CD8-positive, alpha-beta memory T cell (primary cell): ENCODE measurements around the gene ARID4A. TPM values are rescaled to one million over a fixed set of nuclear protein-coding genes. Genes with fewer than 3 reads are reported as not detected.

Source experiments
- CTCF ChIA-PET: fragments of 350-600 bp; sonication (Branson Sonifier 250); formaldehyde crosslinking; loops from one replicate; lab custom pipeline; 2021; ENCODE audit warnings: antibody characterized with exemption; lab: Charles Lee
- POLR2A ChIA-PET: fragments of 350-600 bp; sonication (Branson Sonifier 250); formaldehyde crosslinking; loops from one replicate; lab custom pipeline; 2021; ENCODE audit warnings: antibody characterized with exemption; lab: Charles Lee
- DNase-seq, 5 donors: peaks; one replicate each; pipeline versions ENCODE4 v3.0.0 to v3.0.0-alpha.2; 2020 to 2022; ENCODE audit warnings: mixed read lengths in 1 of 5
- H3K27ac ChIP-seq: one replicate; pipeline ENCODE4 v1.7.0; 2013; ENCODE audit warnings: low read depth, mild to moderate bottlenecking, low read length, moderate library complexity
- H3K27me3 ChIP-seq: 2 replicates; pipeline ENCODE4 v1.7.0; 2013; ENCODE audit warnings: low read length, mild to moderate bottlenecking; ENCODE audit not compliant: insufficient read depth, poor library complexity, severe bottlenecking
- H3K36me3 ChIP-seq: 2 replicates; pipeline ENCODE4 v1.7.0; 2013; ENCODE audit warnings: mild to moderate bottlenecking, low read length, moderate library complexity; ENCODE audit not compliant: insufficient read depth
- H3K4me1 ChIP-seq: 2 replicates; pipeline ENCODE4 v1.7.0; 2013; ENCODE audit warnings: mild to moderate bottlenecking, low read length, moderate library complexity; ENCODE audit not compliant: insufficient read depth
- H3K4me3 ChIP-seq: 2 replicates; pipeline ENCODE4 v1.7.0; 2013; ENCODE audit warnings: mild to moderate bottlenecking, low read length
- H3K9me3 ChIP-seq: 2 replicates; pipeline ENCODE4 v1.7.0; 2013; ENCODE audit warnings: mild to moderate bottlenecking, low read length
- H3K27ac Mint-ChIP-seq, 8 donors: one replicate each; pipeline ENCODE4 v1.8.0; 2020 to 2021; ENCODE audit warnings: mixed read lengths in 8 of 8, mild to moderate bottlenecking in 6 of 8, inconsistent platforms in 3 of 8, moderate library complexity in 3 of 8
- H3K27me3 Mint-ChIP-seq, 2 donors: one replicate each; pipeline ENCODE4 v1.8.0; 2020 to 2021; ENCODE audit warnings: mixed read lengths in 2 of 2, mild to moderate bottlenecking in 1 of 2, moderate library complexity in 1 of 2
- H3K36me3 Mint-ChIP-seq, 3 donors: one replicate each; pipeline ENCODE4 v1.8.0; 2020 to 2021; ENCODE audit warnings: mixed read lengths in 3 of 3, inconsistent platforms in 1 of 3, mild to moderate bottlenecking in 1 of 3
- H3K4me1 Mint-ChIP-seq, 3 donors: one replicate each; pipeline ENCODE4 v1.8.0; 2020 to 2021; ENCODE audit warnings: mixed read lengths in 3 of 3, inconsistent platforms in 1 of 3, mild to moderate bottlenecking in 1 of 3
- H3K4me3 Mint-ChIP-seq, 7 donors: one replicate each; pipeline ENCODE4 v1.8.0; 2020 to 2021; ENCODE audit warnings: mixed read lengths in 7 of 7, mild to moderate bottlenecking in 6 of 7, moderate library complexity in 4 of 7, inconsistent platforms in 2 of 7
- H3K9me3 Mint-ChIP-seq, 5 donors: one replicate each; pipeline ENCODE4 v1.8.0; 2020 to 2022; ENCODE audit warnings: mixed read lengths in 5 of 5, mild to moderate bottlenecking in 3 of 5, moderate library complexity in 2 of 5, inconsistent platforms in 1 of 5
- polyA plus RNA-seq: library from polyadenylated mRNA; unstranded; fragments of 300-500 nt; fragmentation: Illumina TruSeq; gene quantifications from one replicate; pipeline ENCODE4 v1.2.3, GENCODE V29; 2021
- total RNA-seq, 2 experiments: library from RNA; stranded (reverse); gene quantifications; one replicate each; pipeline ENCODE4 v1.2.3, GENCODE V29; 2021

The ARID4A gene
- total and polyA plus RNA-seq, 3 experiments from 2014 or later: 19.6 to 38.3 (median 20.4) TPM

- ChIA-PET CTCF (interaction anchor here (0.7 kb wide), 1 partner anchor 85 kb away, joined by 4 read pairs; no protein-coding TSS in a partner anchor), POLR2A (interaction anchor here (0.6 to 2.1 kb wide), 2 partner anchors 9 to 25 kb away, joined by 3 to 5 read pairs; partner anchors contain the start of gene ARID4A)
- no peaks in the 10 kb centered on the region for H3K27me3 Mint-ChIP-seq
- peaks cover 0 to 79% (median 16%) of the 10 kb centered on the region in 3 donors for H3K36me3 Mint-ChIP-seq
- Histone ChIP-seq H3K27me3 (no peaks in the 10 kb centered on the region), H3K36me3 (peaks cover 24% of the 10 kb centered on the region), H3K4me1 (peaks cover 29% of the 10 kb centered on the region), H3K4me3 (no peak overlapping the region), H3K27ac (no peak overlapping the region), H3K9me3 (no peaks in the 10 kb centered on the region)
- DNase-seq: no peak
- no peaks in the 10 kb centered on the region for H3K9me3 Mint-ChIP-seq
- H3K4me3 Mint-ChIP-seq: no peak overlapping the region
- H3K27ac Mint-ChIP-seq: peak overlapping the region in 5 of 8 donors; percentile 23 to 50 (median 36)
- H3K4me1 Mint-ChIP-seq: peaks cover 32 to 65% (median 46%) of the 10 kb centered on the region in 3 donors
Observed at GRCh38 chr14:58272588-58273372, 25.6 kb upstream of the ARID4A start.

- Histone ChIP-seq H3K9me3 (no peaks in the 10 kb centered on the region), H3K36me3 (peaks cover 27% of the 10 kb centered on the region), H3K27me3 (no peaks in the 10 kb centered on the region), H3K4me3 (no peak overlapping the region), H3K27ac (no peak overlapping the region), H3K4me1 (peaks cover 29% of the 10 kb centered on the region)
- DNase-seq: no peak
- Mint-ChIP-seq H3K4me3 (peak overlapping the region in 6 of 7 donors; percentile 0 to 52 (median 10)), H3K36me3 (peaks cover 0 to 78% (median 18%) of the 10 kb centered on the region in 3 donors), H3K4me1 (peaks cover 38 to 69% (median 44%) of the 10 kb centered on the region in 3 donors), H3K27me3 (no peaks in the 10 kb centered on the region), H3K9me3 (no peaks in the 10 kb centered on the region), H3K27ac (peak overlapping the region in 7 of 8 donors; percentile 57 to 94 (median 83))
- ChIA-PET POLR2A (interaction anchor here (0.7 to 3.2 kb wide), 3 partner anchors 17 to 57 kb away, joined by 3 to 14 read pairs (median 9); partner anchors contain the start of gene ARID4A), CTCF (interaction anchor here (1.6 to 2.2 kb wide), 2 partner anchors 25 to 88 kb away, joined by 4 to 6 read pairs; no protein-coding TSS in a partner anchor)
Observed at GRCh38 chr14:58274881-58275280, 23.5 kb upstream of the ARID4A start.

GRCh38 chr14:58275527-58276190 lies 22.7 kb upstream of the ARID4A start:
- peak overlapping the region in 6 of 7 donors; percentile 25 to 60 (median 37) for H3K4me3 Mint-ChIP-seq

GRCh38 chr14:58276208-58276607 lies 22.1 kb upstream of the ARID4A start:
- no peaks in the 10 kb centered on the region for H3K27me3 ChIP-seq
- H3K36me3 ChIP-seq: peaks cover 27% of the 10 kb centered on the region
- Mint-ChIP-seq H3K4me1 (peaks cover 47 to 71% (median 53%) of the 10 kb centered on the region in 3 donors), H3K36me3 (peaks cover 0 to 78% (median 20%) of the 10 kb centered on the region in 3 donors), H3K9me3 (no peaks in the 10 kb centered on the region), H3K4me3 (no peak overlapping the region), H3K27me3 (no peaks in the 10 kb centered on the region), H3K27ac (peak overlapping the region in 4 of 8 donors; percentile 35 to 86 (median 70))
- H3K4me3 ChIP-seq: no peak overlapping the region
- no peaks in the 10 kb centered on the region for H3K9me3 ChIP-seq
- ChIA-PET POLR2A (interaction anchor here (3.2 kb wide), 1 partner anchor 22 kb away, joined by 14 read pairs; the partner anchor contains the start of gene ARID4A), CTCF (interaction anchor here (1.6 kb wide), 1 partner anchor 86 kb away, joined by 4 read pairs; no protein-coding TSS in a partner anchor)
- H3K4me1 ChIP-seq: peaks cover 38% of the 10 kb centered on the region
- no peak for DNase-seq
- no peak overlapping the region for H3K27ac ChIP-seq

More at GRCh38 chr14:58275527-58276190, 22.7 kb upstream of the ARID4A start:
- Mint-ChIP-seq H3K27me3 (no peaks in the 10 kb centered on the region), H3K27ac (peak overlapping the region in 7 of 8 donors; percentile 57 to 94 (median 84)), H3K36me3 (peaks cover 0 to 77% (median 20%) of the 10 kb centered on the region in 3 donors), H3K9me3 (no peaks in the 10 kb centered on the region), H3K4me1 (peaks cover 43 to 69% (median 48%) of the 10 kb centered on the region in 3 donors)
- H3K27me3 ChIP-seq: no peaks in the 10 kb centered on the region
- peaks cover 27% of the 10 kb centered on the region for H3K36me3 ChIP-seq
- POLR2A ChIA-PET: interaction anchor here (0.6 to 3.2 kb wide), 3 partner anchors 18 to 41 kb away, joined by 6 to 14 read pairs (median 9); partner anchors contain the start of gene ARID4A
- DNase-seq: peak in 1 of 5 donors; percentile 16
- no peak overlapping the region for H3K27ac ChIP-seq
- H3K9me3 ChIP-seq: no peaks in the 10 kb centered on the region
- CTCF ChIA-PET: interaction anchor here (1.6 to 2.2 kb wide), 2 partner anchors 24 to 87 kb away, joined by 4 to 6 read pairs; no protein-coding TSS in a partner anchor
- H3K4me3 ChIP-seq: no peak overlapping the region
- H3K4me1 ChIP-seq: peaks cover 32% of the 10 kb centered on the region

GRCh38 chr14:58278177-58278576 lies 20.2 kb upstream of the ARID4A start:
- Mint-ChIP-seq H3K27ac (peak overlapping the region in 1 of 8 donors; percentile 73), H3K9me3 (no peaks in the 10 kb centered on the region), H3K27me3 (no peaks in the 10 kb centered on the region), H3K4me3 (peak overlapping the region in 1 of 7 donors; percentile 72), H3K4me1 (peaks cover 64 to 76% (median 73%) of the 10 kb centered on the region in 3 donors), H3K36me3 (peaks cover 0 to 78% (median 14%) of the 10 kb centered on the region in 3 donors)
- Histone ChIP-seq H3K9me3 (no peaks in the 10 kb centered on the region), H3K27ac (no peak overlapping the region), H3K36me3 (peaks cover 10% of the 10 kb centered on the region), H3K27me3 (no peaks in the 10 kb centered on the region), H3K4me1 (peaks cover 49% of the 10 kb centered on the region), H3K4me3 (no peak overlapping the region)
- ChIA-PET POLR2A (interaction anchor here (0.6 to 0.7 kb wide), 2 partner anchors 81 to 118 kb away, joined by 6 to 9 read pairs; partner anchors contain the start of gene TOMM20L), CTCF (no interaction called here)
- no peak for DNase-seq

GRCh38 chr14:58280954-58281787 lies 17.2 kb upstream of the ARID4A start:
- POLR2A ChIA-PET: no interaction called here
- H3K4me1 ChIP-seq: peaks cover 36% of the 10 kb centered on the region
- H3K27ac Mint-ChIP-seq: peak overlapping the region; percentile 24 to 92 (median 82)
- H3K27me3 ChIP-seq: no peaks in the 10 kb centered on the region
- peaks cover 63 to 76% (median 75%) of the 10 kb centered on the region in 3 donors for H3K4me1 Mint-ChIP-seq
- peak overlapping the region in 6 of 7 donors; percentile 37 to 73 (median 58) for H3K4me3 Mint-ChIP-seq
- H3K9me3 ChIP-seq: no peaks in the 10 kb centered on the region
- H3K4me3 ChIP-seq: no peak overlapping the region
- peaks cover 24% of the 10 kb centered on the region for H3K36me3 ChIP-seq
- H3K27ac ChIP-seq: peak overlapping the region; percentile 27
- CTCF ChIA-PET: interaction anchor here (1.3 kb wide), 1 partner anchor 17 kb away, joined by 7 read pairs; the partner anchor contains the start of gene ARID4A
- DNase-seq: peak in 1 of 5 donors; percentile 52
- H3K36me3 Mint-ChIP-seq: peaks cover 5 to 82% (median 25%) of the 10 kb centered on the region in 3 donors
- H3K9me3 Mint-ChIP-seq: no peaks in the 10 kb centered on the region
- H3K27me3 Mint-ChIP-seq: no peaks in the 10 kb centered on the region
